ENCODE measurements around the gene FPGS.

GRCh38 chr9:127838375-127839078, 35.8 kb downstream of the FPGS start:
- no peak for TF ChIP-seq CTCF (optimal IDR thresholded peaks at IDR 0.05 in 1 of 3, IDR thresholded peaks at IDR 0.05 in 1 of 3, conservative IDR thresholded peaks at IDR 0.05 in 1 of 3; ENCODE audit: extremely low read depth in 1 of 3, insufficient read depth in 2 of 3, low read length in 3 of 3)
- no peak for TF ChIP-seq EZH2 (IDR thresholded peaks at IDR 0.05; ENCODE audit: low read length)
